GDM1 (cell line): ENCODE results near the gene CHRNG.

Experiments used
- DNase-seq: peaks from one replicate; lab custom pipeline; 2025; lab: John Stamatoyannopoulos, UW

The CHRNG gene

DNA sequence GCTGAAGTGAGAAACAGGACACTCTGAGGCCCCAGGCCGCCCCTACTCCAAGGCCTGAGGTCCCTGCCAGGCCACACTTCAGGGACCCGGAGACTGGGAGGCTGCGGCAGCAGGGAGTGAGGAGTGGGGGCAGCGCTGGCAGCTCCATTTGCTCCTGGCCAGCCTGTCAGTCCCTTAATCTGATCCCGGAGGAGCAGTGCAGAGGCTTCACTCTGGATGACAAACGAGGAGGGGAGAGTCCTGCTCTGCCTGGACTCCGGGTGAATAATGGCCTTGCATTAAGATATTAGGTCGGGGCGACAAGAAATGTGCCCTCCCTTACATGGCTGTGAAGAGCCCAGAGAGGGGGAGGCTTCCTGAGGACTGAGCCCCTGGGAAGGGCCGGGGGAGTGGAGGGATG is 33.6 kb upstream of the CHRNG start:
- DNase-seq: no peak

DNA sequence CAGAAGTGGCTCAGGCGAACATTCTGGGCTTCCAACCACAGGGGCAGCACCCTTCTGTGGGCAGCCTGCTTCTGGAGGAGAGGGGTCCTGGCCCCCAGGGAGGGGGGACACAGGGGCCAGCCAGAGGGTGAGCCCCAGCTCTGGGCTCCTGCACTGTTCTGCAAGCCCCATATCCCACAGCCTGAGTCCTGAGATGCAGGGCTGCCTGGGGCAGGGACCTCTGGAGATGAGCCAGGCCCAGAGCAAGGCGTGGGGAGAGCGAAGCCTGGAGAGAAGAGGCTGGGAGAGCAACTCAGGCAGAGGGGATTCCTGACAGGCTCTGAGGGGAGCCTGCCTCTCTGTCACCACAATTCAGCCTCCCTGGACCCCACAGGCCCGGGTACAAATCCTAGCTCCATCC is 32.8 kb upstream of the CHRNG start:
- no peak for DNase-seq

DNA sequence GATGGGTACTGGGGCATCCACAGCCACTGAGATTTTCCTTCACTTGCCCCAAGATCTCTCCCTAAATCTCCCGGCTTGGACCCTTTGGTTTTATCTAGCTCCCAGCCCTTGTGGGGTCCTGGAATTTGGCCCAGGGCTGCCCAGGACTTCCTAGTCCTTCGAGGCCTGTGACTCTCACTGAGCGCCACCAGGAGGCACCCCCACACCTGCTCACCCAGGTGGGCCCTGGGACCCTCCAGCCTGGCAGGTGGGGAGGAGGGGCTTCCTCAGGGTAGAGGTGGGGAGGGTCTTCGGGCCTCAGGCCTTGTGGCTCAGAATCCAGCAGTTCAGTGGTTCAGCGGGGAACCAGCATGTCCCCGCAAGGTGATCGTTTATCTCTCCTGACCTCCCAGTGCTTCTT is 31.2 kb upstream of the CHRNG start:
- no peak for DNase-seq

DNA sequence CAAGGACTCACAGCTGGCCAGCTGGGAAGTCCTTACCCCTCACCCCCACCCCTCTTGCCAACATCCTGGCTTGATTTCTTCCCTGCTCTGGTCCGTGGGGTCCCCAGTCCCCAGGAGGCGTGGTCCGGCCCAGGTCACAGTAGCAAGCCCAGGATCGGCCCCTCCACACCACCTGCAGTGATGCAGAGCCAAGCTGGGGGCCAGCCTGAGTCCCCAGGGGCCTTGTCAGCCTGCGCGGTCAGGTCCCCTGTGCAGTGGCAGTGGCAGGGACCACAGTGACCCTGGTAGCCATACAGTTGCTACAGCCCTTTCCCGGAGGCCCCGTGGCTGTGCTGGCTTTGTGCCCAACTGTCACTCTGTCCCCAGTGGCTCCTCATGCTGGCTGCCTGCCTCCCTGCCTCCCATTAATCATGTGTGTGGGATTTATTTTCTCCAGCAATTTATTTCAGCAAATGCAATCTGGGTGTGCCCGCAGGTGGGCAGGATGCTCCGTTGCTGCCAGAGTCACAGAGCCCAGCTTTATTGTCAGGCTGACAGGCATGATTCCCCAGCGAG is 28.1 kb upstream of the CHRNG start:
- DNase-seq: no peak

DNA sequence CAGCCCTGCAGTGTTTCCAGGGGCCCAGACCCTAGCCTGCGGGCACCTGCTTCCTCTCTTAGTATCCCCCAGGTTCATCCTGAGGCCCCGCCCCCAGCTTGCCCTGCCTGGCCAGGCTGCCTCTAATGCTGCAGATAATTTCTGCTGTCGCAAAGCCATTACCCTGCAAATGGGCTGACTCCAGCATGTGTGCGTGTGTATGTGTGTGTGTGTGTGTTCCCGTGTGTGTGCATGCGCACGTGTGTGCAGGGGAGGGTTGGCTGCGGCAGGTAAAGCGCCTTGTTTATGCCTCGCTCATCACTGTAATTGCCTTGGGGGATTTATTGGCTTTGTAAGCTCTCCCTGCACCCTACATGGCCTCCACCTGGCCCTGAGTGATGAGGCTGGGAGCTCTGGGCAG is 26.9 kb upstream of the CHRNG start:
- DNase-seq: no peak

DNA sequence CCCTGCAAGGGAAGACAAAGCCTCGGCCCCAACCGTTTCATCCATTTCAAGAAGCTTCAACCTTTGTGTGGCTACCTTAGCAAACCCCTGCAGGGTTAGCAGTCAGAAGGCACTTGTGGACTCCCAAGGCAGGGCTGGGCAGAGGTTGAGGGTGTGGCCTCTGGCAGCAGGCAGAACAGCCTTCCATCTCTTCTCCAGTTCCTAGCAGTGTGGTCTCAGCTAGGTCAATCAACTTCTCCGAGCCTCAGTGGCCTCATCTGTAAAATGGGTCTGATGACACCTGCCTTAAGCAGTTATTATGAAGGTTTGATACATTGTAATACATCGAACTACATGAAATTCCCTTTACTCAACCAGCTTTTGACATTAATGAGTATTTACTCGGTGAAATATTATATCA is 26.1 kb upstream of the CHRNG start:
- DNase-seq: no peak

DNA sequence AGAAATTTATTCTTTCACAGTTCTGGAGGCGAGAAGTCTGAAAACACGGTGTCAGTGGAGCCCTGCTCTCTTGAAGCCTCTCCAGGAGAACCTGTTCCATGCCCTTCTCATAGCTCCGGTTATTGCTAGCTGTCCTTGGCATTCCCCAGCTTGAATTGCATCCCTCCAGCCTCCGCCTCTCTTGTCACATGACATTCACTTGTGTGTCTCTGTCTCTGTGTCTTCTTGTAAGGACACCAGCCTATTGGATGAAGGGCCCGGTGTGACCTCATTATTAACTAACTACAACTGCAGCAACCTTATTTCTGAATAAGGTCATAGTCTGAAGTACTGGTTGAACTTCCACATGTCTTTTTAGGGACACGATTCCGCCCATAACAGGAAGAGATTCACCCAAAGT is 23.9 kb upstream of the CHRNG start:
- no peak for DNase-seq

DNA sequence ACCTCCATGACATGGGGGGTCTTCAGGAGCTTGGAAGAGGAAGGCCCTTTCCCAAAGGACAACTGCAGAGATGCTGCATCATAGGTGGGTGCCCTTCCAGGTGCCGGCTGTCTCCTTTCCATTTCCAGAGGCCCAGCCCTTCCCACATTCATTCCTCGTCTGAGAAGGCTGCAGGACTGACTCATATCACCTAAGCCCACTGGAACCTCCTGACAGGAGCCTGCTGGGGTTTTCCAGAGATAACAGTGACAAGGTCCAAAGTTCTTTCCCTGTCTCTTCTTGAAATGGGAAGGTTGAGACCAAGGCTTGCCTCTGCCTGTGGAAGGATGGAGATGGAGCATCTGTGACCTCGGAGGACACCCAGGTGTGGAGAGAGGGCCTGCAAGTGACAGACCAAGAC is 22.9 kb upstream of the CHRNG start:
- no peak for DNase-seq

DNA sequence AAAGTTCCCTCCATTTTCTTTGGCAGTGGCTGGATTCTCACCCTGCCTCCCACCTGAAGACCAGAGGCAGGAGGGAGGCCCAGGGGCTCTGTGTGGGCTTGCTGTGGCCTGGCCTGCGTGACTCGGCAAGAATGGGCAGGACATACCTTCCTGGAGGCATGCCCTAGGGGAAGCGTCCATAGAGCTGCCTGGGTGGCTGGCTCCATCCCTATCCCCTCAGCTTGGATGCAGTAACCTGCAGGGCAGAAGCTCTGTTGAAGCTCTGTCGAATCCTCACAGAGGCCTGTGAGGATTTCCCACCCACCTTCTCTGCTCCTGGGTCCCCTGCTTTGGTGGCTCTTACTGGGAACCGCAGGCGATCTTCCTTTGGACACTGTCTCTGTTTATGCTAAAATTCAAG is 20.6 kb upstream of the CHRNG start:
- DNase-seq: no peak

DNA sequence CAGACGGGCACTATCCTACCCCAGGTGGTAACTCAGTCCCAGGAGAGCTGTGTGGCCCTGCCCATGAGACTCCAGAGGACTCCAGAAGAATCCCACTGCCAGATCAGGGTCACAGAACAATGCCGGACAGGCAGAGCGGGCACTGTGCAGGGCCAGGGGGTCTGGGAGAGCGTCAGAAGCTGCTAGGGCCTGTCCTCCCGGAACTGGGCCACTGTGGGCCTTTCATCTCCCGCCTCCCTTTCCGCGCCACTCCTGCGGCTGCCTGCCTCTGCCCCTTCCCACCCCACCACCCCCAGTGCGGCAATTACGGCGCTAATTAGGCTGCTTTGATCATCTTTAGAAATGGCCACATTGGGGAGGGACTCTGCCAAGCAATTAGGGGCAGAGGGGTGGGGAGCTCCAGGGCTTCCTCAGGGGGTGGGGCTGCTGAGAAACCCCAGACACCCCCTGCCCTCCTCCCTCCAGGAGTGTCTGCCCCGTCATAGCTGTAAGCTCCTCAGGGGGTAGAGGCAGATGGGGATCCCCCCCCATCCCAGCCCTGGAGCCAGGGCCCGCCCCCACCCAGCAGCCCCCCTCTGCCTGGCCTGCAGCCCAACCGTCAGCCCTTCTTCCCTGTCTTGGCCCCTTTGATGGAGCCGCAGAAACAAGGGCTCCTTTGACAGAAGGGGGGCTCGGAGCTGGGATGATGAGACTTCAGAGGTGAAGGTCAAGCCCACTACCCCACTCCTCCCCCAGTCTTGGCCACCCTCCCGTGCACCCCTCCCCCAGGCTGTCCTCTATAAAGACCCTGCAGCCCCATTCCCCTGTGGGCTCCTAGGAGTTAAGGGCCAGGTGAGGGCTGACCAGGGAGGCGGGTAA is 19.7 kb upstream of the CHRNG start, which contains the start of gene PRSS56:
TSS of gene PRSS56 (plus strand) at position 808 of the 858 bp plus-strand sequence. CDS start 211 bp downstream, outside the sequence.
- no peak for DNase-seq

DNA sequence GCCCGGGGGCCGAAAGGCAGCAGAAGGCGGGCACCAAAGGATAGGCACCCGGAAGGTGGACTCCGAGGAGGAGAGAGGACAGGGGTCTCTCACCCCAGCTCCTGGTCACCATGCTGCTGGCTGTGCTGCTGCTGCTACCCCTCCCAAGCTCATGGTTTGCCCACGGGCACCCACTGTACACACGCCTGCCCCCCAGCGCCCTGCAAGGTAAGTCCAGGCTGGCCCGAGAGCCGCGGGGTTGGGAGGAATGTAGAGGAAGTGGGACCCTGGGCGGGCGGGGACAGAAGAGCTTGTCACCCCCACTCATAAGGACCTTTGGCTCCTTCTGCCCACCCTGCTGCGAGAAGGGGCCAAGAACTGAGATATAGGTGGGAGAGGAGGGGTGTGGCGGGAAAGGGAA is 19.0 kb upstream of the CHRNG start:
- no peak for DNase-seq

DNA sequence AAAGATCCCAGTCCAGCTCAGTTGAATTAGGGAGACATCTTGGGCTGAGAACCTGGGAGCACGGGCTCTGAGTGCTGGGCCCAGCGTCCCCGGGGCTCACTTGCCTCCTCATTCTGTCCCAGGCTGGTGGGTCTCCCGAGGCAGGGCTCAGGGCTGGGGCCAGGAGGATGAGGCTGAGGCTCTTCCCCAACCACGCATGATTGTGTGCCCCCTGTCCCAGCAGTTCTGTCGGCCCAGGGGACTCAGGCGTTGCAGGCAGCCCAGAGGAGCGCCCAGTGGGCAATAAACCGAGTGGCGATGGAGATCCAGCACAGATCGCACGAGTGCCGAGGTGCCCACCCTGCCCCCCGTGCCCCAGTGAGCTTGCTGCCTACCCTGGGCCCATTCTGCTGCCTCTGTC is 18.4 kb upstream of the CHRNG start:
- no peak for DNase-seq

DNA sequence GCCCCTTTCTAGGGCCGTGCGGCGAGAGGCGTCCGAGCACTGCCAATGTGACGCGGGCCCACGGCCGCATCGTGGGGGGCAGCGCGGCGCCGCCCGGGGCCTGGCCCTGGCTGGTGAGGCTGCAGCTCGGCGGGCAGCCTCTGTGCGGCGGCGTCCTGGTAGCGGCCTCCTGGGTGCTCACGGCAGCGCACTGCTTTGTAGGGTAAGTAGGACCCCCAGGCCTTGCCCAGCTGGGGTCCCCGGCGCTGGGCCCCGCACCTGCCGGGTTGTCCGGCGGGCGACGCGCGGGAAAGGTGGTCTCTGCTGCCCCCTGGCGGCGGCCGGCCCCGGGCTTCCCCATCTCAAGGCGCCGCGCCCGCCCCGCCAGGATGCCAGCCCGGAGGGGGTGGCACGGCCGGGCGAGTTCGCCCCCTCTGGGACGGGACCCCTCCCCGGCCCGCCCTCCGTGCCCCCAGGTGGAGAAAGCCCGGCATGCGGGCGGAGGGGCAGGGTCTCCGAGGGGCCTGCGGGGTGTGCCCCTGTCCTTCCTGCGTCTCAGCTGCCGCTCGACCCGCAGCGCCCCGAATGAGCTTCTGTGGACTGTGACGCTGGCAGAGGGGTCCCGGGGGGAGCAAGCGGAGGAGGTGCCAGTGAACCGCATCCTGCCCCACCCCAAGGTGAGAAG is 17.4 kb upstream of the CHRNG start:
- no peak for DNase-seq

DNA sequence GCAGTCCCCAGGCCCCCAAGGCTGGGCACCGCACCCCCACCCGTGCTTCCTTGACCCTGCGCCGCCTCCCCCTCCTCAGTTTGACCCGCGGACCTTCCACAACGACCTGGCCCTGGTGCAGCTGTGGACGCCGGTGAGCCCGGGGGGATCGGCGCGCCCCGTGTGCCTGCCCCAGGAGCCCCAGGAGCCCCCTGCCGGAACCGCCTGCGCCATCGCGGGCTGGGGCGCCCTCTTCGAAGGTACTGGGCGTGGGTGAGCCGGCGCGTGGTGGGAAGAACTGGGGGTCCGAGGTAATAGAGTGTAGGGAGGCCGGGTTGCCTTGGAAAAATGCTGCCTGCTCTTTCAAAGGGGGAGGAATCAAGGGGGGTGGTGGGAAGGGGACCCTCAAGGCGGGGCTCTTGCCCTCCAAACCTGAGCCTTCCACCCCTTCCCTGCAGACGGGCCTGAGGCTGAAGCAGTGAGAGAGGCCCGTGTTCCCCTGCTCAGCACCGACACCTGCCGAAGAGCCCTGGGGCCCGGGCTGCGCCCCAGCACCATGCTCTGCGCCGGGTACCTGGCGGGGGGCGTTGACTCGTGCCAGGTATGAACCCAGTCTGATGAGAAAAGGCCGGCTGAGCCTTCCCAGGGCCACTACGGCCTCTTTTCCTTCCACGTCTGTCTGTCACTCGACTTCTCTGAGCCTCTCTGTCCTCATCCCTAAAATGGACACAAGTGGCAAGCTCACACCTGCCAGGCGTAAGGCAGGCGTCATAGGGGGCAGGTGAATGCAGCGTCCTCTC is 16.7 kb upstream of the CHRNG start:
- no peak for DNase-seq

DNA sequence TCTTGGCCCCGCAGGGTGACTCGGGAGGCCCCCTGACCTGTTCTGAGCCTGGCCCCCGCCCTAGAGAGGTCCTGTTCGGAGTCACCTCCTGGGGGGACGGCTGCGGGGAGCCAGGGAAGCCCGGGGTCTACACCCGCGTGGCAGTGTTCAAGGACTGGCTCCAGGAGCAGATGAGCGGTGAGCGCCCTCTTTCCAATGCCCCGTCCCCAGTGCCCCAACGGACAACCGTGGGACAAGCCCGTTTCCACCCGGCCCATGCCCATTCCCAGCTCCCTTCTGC is 16.1 kb upstream of the CHRNG start:
- no peak for DNase-seq

DNA sequence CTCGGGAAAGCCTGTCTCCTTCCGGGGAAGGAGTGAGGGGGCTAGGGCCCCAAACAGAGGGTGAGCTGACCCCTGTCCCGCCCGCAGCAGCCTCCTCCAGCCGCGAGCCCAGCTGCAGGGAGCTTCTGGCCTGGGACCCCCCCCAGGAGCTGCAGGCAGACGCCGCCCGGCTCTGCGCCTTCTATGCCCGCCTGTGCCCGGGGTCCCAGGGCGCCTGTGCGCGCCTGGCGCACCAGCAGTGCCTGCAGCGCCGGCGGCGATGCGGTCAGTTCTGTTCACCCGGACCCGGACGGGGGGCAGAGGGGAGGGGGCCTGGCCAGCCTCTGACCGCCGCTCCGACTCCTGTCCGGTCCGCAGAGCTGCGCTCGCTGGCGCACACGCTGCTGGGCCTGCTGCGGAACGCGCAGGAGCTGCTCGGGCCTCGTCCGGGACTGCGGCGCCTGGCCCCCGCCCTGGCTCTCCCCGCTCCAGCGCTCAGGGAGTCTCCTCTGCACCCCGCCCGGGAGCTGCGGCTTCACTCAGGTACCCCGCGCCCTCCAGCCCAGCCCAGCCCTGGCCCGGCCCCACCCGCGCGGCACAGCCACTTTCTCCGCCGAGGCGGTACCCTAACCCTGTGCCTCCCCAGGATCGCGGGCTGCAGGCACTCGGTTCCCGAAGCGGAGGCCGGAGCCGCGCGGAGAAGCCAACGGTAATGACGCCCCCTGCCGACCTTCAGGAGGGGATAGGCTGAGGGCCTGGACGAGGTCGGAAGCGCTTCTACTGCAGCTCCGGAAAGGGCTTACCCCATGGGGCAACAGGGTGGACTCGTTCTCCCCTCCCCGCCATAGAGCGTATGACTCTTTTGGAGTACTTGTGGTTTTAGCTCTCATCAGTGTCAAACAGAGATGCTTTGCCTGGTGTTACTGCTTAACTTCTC is 15.6 kb upstream of the CHRNG start:
- DNase-seq: peak; percentile 3

DNA sequence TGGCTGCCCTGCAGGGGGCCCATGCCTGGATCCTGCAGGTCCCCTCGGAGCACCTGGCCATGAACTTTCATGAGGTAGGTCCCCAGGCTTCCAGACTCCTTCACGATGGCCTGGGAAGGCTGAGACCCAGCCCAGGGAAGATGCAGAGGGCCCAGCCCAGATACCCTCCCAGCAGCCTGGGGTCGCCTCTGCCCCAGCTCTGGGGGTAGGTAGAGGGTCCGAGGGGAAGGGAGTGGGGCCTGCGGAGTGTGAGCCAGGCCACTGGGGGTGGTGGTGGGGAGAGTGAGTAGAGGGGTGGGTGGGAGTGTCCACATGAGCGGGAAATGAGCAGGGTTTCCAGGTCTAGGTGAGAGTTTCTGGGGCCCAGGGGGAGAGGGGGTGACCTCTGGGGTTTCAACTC is 14.7 kb upstream of the CHRNG start:
- no peak for DNase-seq

DNA sequence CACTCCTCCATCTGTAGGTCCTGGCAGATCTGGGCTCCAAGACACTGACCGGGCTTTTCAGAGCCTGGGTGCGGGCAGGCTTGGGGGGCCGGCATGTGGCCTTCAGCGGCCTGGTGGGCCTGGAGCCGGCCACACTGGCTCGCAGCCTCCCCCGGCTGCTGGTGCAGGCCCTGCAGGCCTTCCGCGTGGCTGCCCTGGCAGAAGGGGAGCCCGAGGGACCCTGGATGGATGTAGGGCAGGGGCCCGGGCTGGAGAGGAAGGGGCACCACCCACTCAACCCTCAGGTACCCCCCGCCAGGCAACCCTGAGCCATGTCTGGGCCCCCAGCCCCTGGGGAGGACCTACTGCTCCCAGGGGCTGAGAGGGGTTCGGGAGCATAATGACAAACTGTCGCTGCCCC is 14.3 kb upstream of the CHRNG start:
- DNase-seq: no peak

DNA sequence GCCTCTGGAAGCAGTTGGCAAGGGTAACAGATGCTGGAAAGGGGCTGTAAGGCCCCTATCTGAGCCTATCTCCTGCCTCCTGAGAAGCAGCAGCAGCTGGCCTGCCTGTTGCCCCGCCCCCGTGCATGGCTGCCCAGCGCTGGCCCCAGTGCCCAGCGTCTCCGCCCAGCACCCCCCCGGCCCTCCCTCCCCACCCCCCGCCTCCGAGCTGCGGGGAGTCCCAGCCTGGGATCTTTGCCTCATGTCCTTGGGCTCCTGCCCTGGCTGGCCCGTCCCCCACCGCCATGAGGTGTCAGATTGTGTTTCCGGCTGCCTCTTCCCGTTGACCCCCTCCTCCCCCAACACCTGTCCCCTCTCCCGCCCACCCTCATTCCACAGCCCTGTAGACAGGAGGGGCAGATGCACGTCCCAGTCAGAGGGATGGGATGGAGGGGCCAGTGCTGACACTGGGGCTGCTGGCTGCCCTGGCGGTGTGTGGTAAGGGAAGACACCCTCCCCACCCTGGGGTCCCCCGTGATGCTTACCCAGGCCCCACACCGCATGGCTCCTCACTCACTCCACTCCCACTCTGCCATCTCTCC is 13.6 kb upstream of the CHRNG start, which contains the start of gene CHRND:
TSS of gene CHRND (plus strand) at position 370 of the 581 bp plus-strand sequence. CDS start at position 426, 56 bp downstream.
- DNase-seq: no peak

DNA sequence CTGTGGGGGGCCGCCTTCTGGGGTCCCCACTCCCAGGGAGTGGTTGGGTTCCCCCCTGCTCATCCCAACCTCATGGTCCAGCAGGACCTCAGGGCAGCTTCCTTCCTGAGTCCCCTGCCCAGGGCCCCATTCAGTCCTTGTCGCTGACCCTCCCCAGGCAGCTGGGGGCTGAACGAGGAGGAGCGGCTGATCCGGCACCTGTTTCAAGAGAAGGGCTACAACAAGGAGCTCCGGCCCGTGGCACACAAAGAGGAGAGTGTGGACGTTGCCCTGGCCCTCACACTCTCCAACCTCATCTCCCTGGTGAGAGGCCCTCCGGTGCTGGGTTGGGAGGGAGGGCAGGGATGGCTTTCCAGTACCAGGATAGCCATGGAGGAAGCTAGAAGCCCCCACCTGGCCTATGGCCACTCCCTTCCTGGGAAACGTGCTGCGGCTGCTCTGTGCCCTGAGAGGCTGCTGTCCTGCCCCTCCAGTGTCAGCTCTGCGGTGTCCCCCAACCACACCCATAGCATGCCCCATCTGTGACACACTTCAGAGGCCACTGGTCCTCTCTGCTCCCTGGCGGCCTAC is 13.0 kb upstream of the CHRNG start:
- DNase-seq: no peak
